C4-2B (cell line): Measurements from ENCODE around the gene MCF2L.

Source experiments
- CTCF ChIP-seq: fragments of 450-650 bp; conservative IDR thresholded peaks from 2 replicates; pipeline ENCODE4 v1.5.1; 2017; ENCODE audit warnings: mild to moderate bottlenecking
- ZFX ChIP-seq: fragments of 450-650 bp; IDR thresholded peaks from 2 replicates; pipeline ENCODE4 v1.6.1; 2017

DNA sequence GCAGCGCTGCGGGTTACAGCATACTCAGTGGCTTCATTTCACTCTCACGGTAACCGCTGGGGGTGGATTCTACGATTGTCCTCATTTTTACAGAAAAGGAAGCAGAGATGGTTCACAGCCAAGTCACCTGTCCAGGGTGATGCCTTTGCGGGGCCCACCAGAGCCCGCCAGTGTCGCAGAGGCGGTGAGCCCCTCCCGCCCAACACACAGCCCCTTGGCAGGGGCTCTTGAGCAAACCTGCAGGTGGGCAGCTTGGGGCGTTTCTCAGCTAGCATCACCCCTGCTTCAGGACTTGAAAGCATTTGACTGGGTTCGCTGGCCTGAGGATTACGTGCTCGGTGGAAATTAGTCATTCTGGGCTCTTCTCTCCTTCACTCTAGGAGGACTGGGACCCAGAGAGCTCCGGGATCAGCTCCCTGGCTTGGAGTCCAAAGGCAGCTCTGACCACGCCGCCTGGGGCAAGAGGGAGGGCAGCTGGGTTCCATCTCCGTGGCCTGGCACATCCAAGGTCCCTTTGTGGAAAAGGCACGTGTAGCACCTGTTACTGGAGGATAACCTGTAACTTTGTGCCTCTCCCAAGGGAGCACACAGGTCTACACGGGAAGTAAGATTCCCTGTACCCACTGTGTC is 74.1 kb downstream of the MCF2L start:
- no peak for TF ChIP-seq CTCF
- no peak for TF ChIP-seq ZFX
